Central memory CD8-positive, alpha-beta T cell (primary cell): ENCODE results near the gene RABGAP1.

Source experiments
- ATAC-seq: fragments of 150-1000 bp; cut with Tn5 transposase; replicated peaks from 2 replicates; pipeline ENCODE4 v1.10.0; 2022; ENCODE audit warnings: mild to moderate bottlenecking, moderate FRiP score, moderate number of reproducible peaks; ENCODE audit not compliant: poor library complexity, severe bottlenecking; ENCODE audit errors: extremely low read depth
- DNase-seq, 2 donors: peaks; one replicate each; pipeline ENCODE4 v3.0.0; 2021; ENCODE audit warnings: low spot score in 2 of 2
- H3K27ac Mint-ChIP-seq: one replicate; pipeline ENCODE4 v1.8.0; 2022; ENCODE audit warnings: low read depth, mild to moderate bottlenecking, moderate library complexity, mixed read lengths
- H3K27me3 Mint-ChIP-seq: one replicate; pipeline ENCODE4 v1.8.0; 2022; ENCODE audit warnings: mixed read lengths
- H3K36me3 Mint-ChIP-seq: one replicate; pipeline ENCODE4 v1.8.0; 2022; ENCODE audit warnings: mild to moderate bottlenecking, moderate library complexity, mixed read lengths; ENCODE audit not compliant: insufficient read depth
- H3K4me1 Mint-ChIP-seq: one replicate; pipeline ENCODE4 v1.8.0; 2022; ENCODE audit warnings: mixed read lengths
- H3K4me3 Mint-ChIP-seq: one replicate; pipeline ENCODE4 v1.8.0; 2022; ENCODE audit warnings: mild to moderate bottlenecking, moderate library complexity, mixed read lengths
- H3K9me3 Mint-ChIP-seq: one replicate; pipeline ENCODE4 v1.8.0; 2022; ENCODE audit warnings: mixed read lengths

Gene RABGAP1

GRCh38 chr9:123087359-123087888 lies 146.6 kb downstream of the RABGAP1 start:
- no peak for DNase-seq
- peaks cover 28% of the 10 kb centered on the region for H3K36me3 Mint-ChIP-seq
- H3K27ac Mint-ChIP-seq, result no peak overlapping the region
- no peak for ATAC-seq
- H3K4me3 Mint-ChIP-seq, result no peak overlapping the region
- no peaks in the 10 kb centered on the region for H3K4me1 Mint-ChIP-seq
- no peaks in the 10 kb centered on the region for H3K9me3 Mint-ChIP-seq
- no peaks in the 10 kb centered on the region for H3K27me3 Mint-ChIP-seq

- no peak for ATAC-seq
- Mint-ChIP-seq H3K27me3 (no peaks in the 10 kb centered on the region), H3K27ac (peak overlapping the region; percentile 2), H3K36me3 (peaks cover 31% of the 10 kb centered on the region), H3K4me3 (no peak overlapping the region), H3K9me3 (no peaks in the 10 kb centered on the region), H3K4me1 (no peaks in the 10 kb centered on the region)
- no peak for DNase-seq
Measured at GRCh38 chr9:123089040-123089439, 148.2 kb downstream of the RABGAP1 start.

GRCh38 chr9:123089790-123090189 lies 149.0 kb downstream of the RABGAP1 start:
- no peak overlapping the region for H3K4me3 Mint-ChIP-seq
- no peak overlapping the region for H3K27ac Mint-ChIP-seq
- H3K36me3 Mint-ChIP-seq, result peaks cover 29% of the 10 kb centered on the region
- no peak for ATAC-seq
- no peak for DNase-seq
- H3K4me1 Mint-ChIP-seq, result no peaks in the 10 kb centered on the region
- H3K27me3 Mint-ChIP-seq, result no peaks in the 10 kb centered on the region
- H3K9me3 Mint-ChIP-seq, result no peaks in the 10 kb centered on the region

- Mint-ChIP-seq H3K27ac (no peak overlapping the region), H3K27me3 (no peaks in the 10 kb centered on the region), H3K36me3 (peaks cover 28% of the 10 kb centered on the region), H3K4me3 (no peak overlapping the region), H3K4me1 (no peaks in the 10 kb centered on the region), H3K9me3 (no peaks in the 10 kb centered on the region)
- ATAC-seq (no peak), DNase-seq (no peak)
Measured at GRCh38 chr9:123090198-123090896, 149.5 kb downstream of the RABGAP1 start.

- H3K4me1 Mint-ChIP-seq, result no peaks in the 10 kb centered on the region
- H3K9me3 Mint-ChIP-seq, result no peaks in the 10 kb centered on the region
- DNase-seq (no peak), ATAC-seq (no peak)
- H3K27ac Mint-ChIP-seq, result no peak overlapping the region
- H3K4me3 Mint-ChIP-seq, result no peak overlapping the region
- peaks cover 28% of the 10 kb centered on the region for H3K36me3 Mint-ChIP-seq
- no peaks in the 10 kb centered on the region for H3K27me3 Mint-ChIP-seq
Measured at GRCh38 chr9:123090956-123091355, 150.1 kb downstream of the RABGAP1 start.

- ATAC-seq (no peak), DNase-seq (no peak)
- H3K36me3 Mint-ChIP-seq, result peaks cover 28% of the 10 kb centered on the region
- H3K4me1 Mint-ChIP-seq, result no peaks in the 10 kb centered on the region
- H3K27ac Mint-ChIP-seq, result no peak overlapping the region
- no peaks in the 10 kb centered on the region for H3K9me3 Mint-ChIP-seq
- no peaks in the 10 kb centered on the region for H3K27me3 Mint-ChIP-seq
- H3K4me3 Mint-ChIP-seq, result no peak overlapping the region
Measured at GRCh38 chr9:123091459-123091858, 150.6 kb downstream of the RABGAP1 start.

GRCh38 chr9:123093141-123093540 lies 152.3 kb downstream of the RABGAP1 start:
- DNase-seq (no peak), ATAC-seq (no peak)
- no peak overlapping the region for H3K4me3 Mint-ChIP-seq
- no peaks in the 10 kb centered on the region for H3K9me3 Mint-ChIP-seq
- no peaks in the 10 kb centered on the region for H3K4me1 Mint-ChIP-seq
- H3K27ac Mint-ChIP-seq, result no peak overlapping the region
- no peaks in the 10 kb centered on the region for H3K27me3 Mint-ChIP-seq
- peaks cover 28% of the 10 kb centered on the region for H3K36me3 Mint-ChIP-seq

GRCh38 chr9:123096987-123097386 lies 156.2 kb downstream of the RABGAP1 start:
- no peak for DNase-seq
- H3K9me3 Mint-ChIP-seq, result no peaks in the 10 kb centered on the region
- peaks cover 37% of the 10 kb centered on the region for H3K36me3 Mint-ChIP-seq
- no peak overlapping the region for H3K27ac Mint-ChIP-seq
- no peaks in the 10 kb centered on the region for H3K4me1 Mint-ChIP-seq
- H3K4me3 Mint-ChIP-seq, result no peak overlapping the region
- no peaks in the 10 kb centered on the region for H3K27me3 Mint-ChIP-seq
- ATAC-seq, result no peak

GRCh38 chr9:123097430-123098095 lies 156.7 kb downstream of the RABGAP1 start:
- no peak overlapping the region for H3K4me3 Mint-ChIP-seq
- H3K27ac Mint-ChIP-seq, result no peak overlapping the region
- H3K36me3 Mint-ChIP-seq, result peaks cover 36% of the 10 kb centered on the region
- H3K27me3 Mint-ChIP-seq, result no peaks in the 10 kb centered on the region
- DNase-seq (no peak), ATAC-seq (no peak)
- H3K4me1 Mint-ChIP-seq, result no peaks in the 10 kb centered on the region
- no peaks in the 10 kb centered on the region for H3K9me3 Mint-ChIP-seq

- no peaks in the 10 kb centered on the region for H3K27me3 Mint-ChIP-seq
- no peaks in the 10 kb centered on the region for H3K4me1 Mint-ChIP-seq
- no peak for ATAC-seq
- no peak for DNase-seq
- no peaks in the 10 kb centered on the region for H3K9me3 Mint-ChIP-seq
- no peak overlapping the region for H3K27ac Mint-ChIP-seq
- no peak overlapping the region for H3K4me3 Mint-ChIP-seq
- H3K36me3 Mint-ChIP-seq, result peaks cover 36% of the 10 kb centered on the region
Measured at GRCh38 chr9:123098096-123098459, 157.3 kb downstream of the RABGAP1 start.

GRCh38 chr9:123099042-123099441 lies 158.2 kb downstream of the RABGAP1 start:
- Mint-ChIP-seq H3K4me1 (no peaks in the 10 kb centered on the region), H3K27ac (no peak overlapping the region), H3K4me3 (no peak overlapping the region), H3K36me3 (peaks cover 40% of the 10 kb centered on the region), H3K27me3 (no peaks in the 10 kb centered on the region), H3K9me3 (no peaks in the 10 kb centered on the region)
- ATAC-seq (no peak), DNase-seq (no peak)

GRCh38 chr9:123099548-123099947 lies 158.7 kb downstream of the RABGAP1 start:
- no peak overlapping the region for H3K27ac Mint-ChIP-seq
- no peaks in the 10 kb centered on the region for H3K9me3 Mint-ChIP-seq
- no peak overlapping the region for H3K4me3 Mint-ChIP-seq
- no peaks in the 10 kb centered on the region for H3K4me1 Mint-ChIP-seq
- peaks cover 38% of the 10 kb centered on the region for H3K36me3 Mint-ChIP-seq
- no peak for DNase-seq
- H3K27me3 Mint-ChIP-seq, result no peaks in the 10 kb centered on the region
- ATAC-seq, result no peak
